DOHH2 (cell line): Measurements from ENCODE around the gene SLC29A3.

ENCODE experiments used
- CTCF ChIP-seq: fragments of 200-600 bp; sonication (generic); IDR thresholded peaks from one replicate; pipeline ENCODE4 v1.5.1; 2014; ENCODE audit warnings: antibody characterized with exemption, mild to moderate bottlenecking, low read depth, low read length; ENCODE audit not compliant: poor library complexity, severe bottlenecking
- EZH2phosphoT487 ChIP-seq: fragments of 200-600 bp; sonication (generic); IDR thresholded peaks from 2 replicates; pipeline ENCODE4 v1.6.1; 2017; ENCODE audit warnings: borderline replicate concordance, mild to moderate bottlenecking, antibody characterized with exemption, low read length, moderate library complexity, mixed read lengths

DNA sequence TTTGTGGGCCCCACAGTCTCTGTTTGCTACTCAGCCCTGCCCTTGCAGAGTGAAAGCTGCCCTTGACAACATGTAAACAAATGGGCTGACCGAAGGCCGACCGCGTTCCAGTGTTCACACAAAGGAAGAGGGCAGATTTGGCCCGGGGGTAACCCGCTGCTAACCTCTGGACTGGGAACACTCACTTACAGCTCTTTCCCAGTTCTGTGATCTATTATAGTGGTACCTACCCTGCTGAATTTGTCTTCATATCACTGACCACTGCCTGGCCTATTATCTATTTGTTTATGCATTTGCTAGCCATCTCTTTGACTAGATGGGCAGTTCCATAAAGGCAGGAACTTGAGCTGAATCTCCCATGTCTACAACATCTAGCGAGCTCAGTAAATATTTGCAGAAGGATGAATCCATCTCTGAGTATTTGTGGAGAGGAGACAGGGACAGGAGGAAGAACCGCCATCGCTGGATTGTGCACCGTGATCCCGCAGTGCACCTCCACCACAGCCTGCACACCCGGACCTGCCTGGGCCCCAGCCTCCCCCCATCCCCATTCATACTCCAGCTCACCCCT lies 15.2 kb downstream of the SLC29A3 start:
- TF ChIP-seq CTCF, result no peak
- no peak for TF ChIP-seq EZH2phosphoT487
